ENCODE measurements around the gene CNBP.

DNA sequence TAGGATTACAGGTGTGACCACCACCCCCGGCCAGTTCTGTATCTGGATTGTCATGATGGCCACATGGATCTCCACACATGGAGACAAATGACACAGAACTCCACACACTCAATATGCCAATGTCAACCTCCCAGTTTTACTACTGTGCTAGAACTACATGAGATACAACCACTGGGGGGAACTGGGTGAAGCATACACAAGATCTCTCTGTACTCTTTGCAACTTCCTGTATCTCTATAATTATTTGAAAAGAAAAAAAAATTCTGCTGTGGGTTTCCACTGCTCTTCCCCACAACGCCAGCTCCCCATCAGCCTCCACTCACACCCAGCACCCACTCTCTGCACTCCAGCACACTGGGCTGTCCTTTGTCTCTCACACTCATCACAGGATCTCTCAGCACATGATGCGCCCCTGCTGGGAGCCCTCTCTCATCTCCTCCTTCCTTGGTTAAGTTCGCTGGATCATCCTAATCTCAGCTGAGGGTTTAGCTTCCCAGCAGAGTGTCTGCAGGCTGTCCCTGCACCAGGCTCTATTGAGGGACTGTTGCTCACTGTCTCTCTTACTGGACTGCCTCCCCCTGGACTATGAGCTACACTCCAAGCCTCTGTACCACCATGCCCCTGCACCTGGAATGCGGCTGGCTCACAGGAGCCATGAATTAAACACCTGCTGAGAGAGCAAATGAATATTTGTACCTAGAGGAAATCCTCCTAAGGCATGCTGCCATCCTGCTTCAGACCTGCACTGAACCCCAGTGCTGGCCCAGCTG is 51.4 kb downstream of the CNBP start:
- TF ChIP-seq, protein P1, sequence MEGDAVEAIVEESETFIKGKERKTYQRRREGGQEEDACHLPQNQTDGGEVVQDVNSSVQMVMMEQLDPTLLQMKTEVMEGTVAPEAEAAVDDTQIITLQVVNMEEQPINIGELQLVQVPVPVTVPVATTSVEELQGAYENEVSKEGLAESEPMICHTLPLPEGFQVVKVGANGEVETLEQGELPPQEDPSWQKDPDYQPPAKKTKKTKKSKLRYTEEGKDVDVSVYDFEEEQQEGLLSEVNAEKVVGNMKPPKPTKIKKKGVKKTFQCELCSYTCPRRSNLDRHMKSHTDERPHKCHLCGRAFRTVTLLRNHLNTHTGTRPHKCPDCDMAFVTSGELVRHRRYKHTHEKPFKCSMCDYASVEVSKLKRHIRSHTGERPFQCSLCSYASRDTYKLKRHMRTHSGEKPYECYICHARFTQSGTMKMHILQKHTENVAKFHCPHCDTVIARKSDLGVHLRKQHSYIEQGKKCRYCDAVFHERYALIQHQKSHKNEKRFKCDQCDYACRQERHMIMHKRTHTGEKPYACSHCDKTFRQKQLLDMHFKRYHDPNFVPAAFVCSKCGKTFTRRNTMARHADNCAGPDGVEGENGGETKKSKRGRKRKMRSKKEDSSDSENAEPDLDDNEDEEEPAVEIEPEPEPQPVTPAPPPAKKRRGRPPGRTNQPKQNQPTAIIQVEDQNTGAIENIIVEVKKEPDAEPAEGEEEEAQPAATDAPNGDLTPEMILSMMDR (IDR thresholded peaks at IDR 0.05), result no peak
- no peak for TF ChIP-seq ZFX (IDR thresholded peaks at IDR 0.05; ENCODE audit: borderline replicate concordance)
